Loucy (cell line): Measurements from ENCODE around the gene IGHMBP2.

Experiments used
- H2AFZ ChIP-seq: fragments of 200-600 bp; sonication (generic); 2 replicates; pipeline ENCODE4 v1.6.0; 2016; ENCODE audit warnings: antibody characterized with exemption, mild to moderate bottlenecking, low read length, moderate library complexity
- H3F3A ChIP-seq: fragments of 200-600 bp; 2 replicates; pipeline ENCODE4 v1.6.0; 2016; ENCODE audit warnings: antibody characterized with exemption, low read depth, mild to moderate bottlenecking
- H3K27me3 ChIP-seq: fragments of 200-600 bp; sonication (generic); 2 replicates; pipeline ENCODE4 v1.6.1; 2014; ENCODE audit warnings: low read length, mild to moderate bottlenecking; ENCODE audit not compliant: insufficient read depth, poor library complexity, severe bottlenecking
- H3K36me3 ChIP-seq: fragments of 200-600 bp; sonication (generic); 2 replicates; pipeline ENCODE4 v1.6.1; 2016; ENCODE audit warnings: low read length; ENCODE audit not compliant: insufficient read depth
- H3K4me1 ChIP-seq: fragments of 200-600 bp; sonication (generic); 2 replicates; pipeline ENCODE4 v1.5.1; 2014; ENCODE audit warnings: low read length, mild to moderate bottlenecking; ENCODE audit not compliant: insufficient read depth, poor library complexity, severe bottlenecking
- H3K4me2 ChIP-seq: fragments of 200-600 bp; sonication (generic); 2 replicates; pipeline ENCODE4 v1.6.0; 2014; ENCODE audit warnings: antibody characterized with exemption, low read length, low read depth, mild to moderate bottlenecking; ENCODE audit not compliant: poor library complexity, severe bottlenecking
- H3K4me3 ChIP-seq: fragments of 200-600 bp; sonication (generic); 2 replicates; pipeline ENCODE4 v1.5.1; 2014; ENCODE audit warnings: low read length, mild to moderate bottlenecking, mixed read lengths; ENCODE audit not compliant: poor library complexity, severe bottlenecking
- H3K79me2 ChIP-seq: fragments of 200-600 bp; sonication (generic); 2 replicates; pipeline ENCODE4 v1.6.1; 2014; ENCODE audit warnings: low read length; ENCODE audit not compliant: insufficient read depth
- H3K9ac ChIP-seq: fragments of 200-600 bp; sonication (generic); 2 replicates; pipeline ENCODE4 v1.6.0; 2014; ENCODE audit warnings: mild to moderate bottlenecking, low read depth, low read length, moderate library complexity; ENCODE audit not compliant: poor library complexity, severe bottlenecking
- H3K9me2 ChIP-seq: fragments of 200-600 bp; sonication (generic); replicated peaks from 2 replicates; pipeline ENCODE4 v1.6.1; 2016; ENCODE audit warnings: low read depth, low read length, mixed read lengths
- H3K9me3 ChIP-seq: fragments of 200-600 bp; sonication (generic); 2 replicates; pipeline ENCODE4 v1.6.1; 2014; ENCODE audit warnings: mild to moderate bottlenecking, antibody characterized with exemption, low read length, low read depth; ENCODE audit not compliant: insufficient read depth
- H4K20me1 ChIP-seq: fragments of 200-600 bp; sonication (generic); 2 replicates; pipeline ENCODE4 v1.6.0; 2014; ENCODE audit warnings: antibody characterized with exemption, low read length, mild to moderate bottlenecking; ENCODE audit not compliant: insufficient read depth, poor library complexity, severe bottlenecking
- CTCF ChIP-seq: fragments of 200-600 bp; sonication (generic); conservative IDR thresholded peaks from 2 replicates; pipeline ENCODE4 v1.5.1; 2014; ENCODE audit warnings: mild to moderate bottlenecking, antibody characterized with exemption, low read length
- EZH2phosphoT487 ChIP-seq: fragments of 200-600 bp; IDR thresholded peaks from 2 replicates; pipeline ENCODE4 v1.6.1; 2018; ENCODE audit warnings: antibody characterized with exemption, mild to moderate bottlenecking, moderate library complexity, borderline replicate concordance

IGHMBP2 gene

GRCh38 chr11:68936358-68936636 is 32.6 kb downstream of the IGHMBP2 start:
- Histone ChIP-seq H3K4me1 (no peaks in the 10 kb centered on the region), H3K27me3 (no peaks in the 10 kb centered on the region), H2AFZ (no peak overlapping the region), H3K36me3 (peaks cover 30% of the 10 kb centered on the region; the same call in 1 of the 2 replicates), H3K4me2 (no peak overlapping the region), H3F3A (no peaks in the 10 kb centered on the region), H3K79me2 (no peaks in the 10 kb centered on the region), H3K9me3 (no peaks in the 10 kb centered on the region), H4K20me1 (no peaks in the 10 kb centered on the region), H3K9me2 (no peaks in the 10 kb centered on the region), H3K4me3 (no peak overlapping the region), H3K9ac (no peak overlapping the region)
- TF ChIP-seq EZH2phosphoT487 = no peak
- no peak for TF ChIP-seq CTCF

GRCh38 chr11:68936676-68937620 is 33.3 kb downstream of the IGHMBP2 start:
- Histone ChIP-seq H3K27me3 (no peaks in the 10 kb centered on the region), H3K9ac (no peak overlapping the region), H3K9me3 (no peaks in the 10 kb centered on the region), H3K4me1 (no peaks in the 10 kb centered on the region), H3K79me2 (no peaks in the 10 kb centered on the region), H4K20me1 (no peaks in the 10 kb centered on the region), H3K4me2 (no peak overlapping the region), H3K4me3 (no peak overlapping the region), H3K9me2 (no peaks in the 10 kb centered on the region), H3K36me3 (peaks cover 25% of the 10 kb centered on the region; the same call in 1 of the 2 replicates), H2AFZ (no peak overlapping the region), H3F3A (no peaks in the 10 kb centered on the region)
- no peak for TF ChIP-seq CTCF
- TF ChIP-seq EZH2phosphoT487 = no peak

- H2AFZ ChIP-seq = no peak overlapping the region
- H3K4me3 ChIP-seq = no peak overlapping the region
- H3K4me1 ChIP-seq = no peaks in the 10 kb centered on the region
- TF ChIP-seq EZH2phosphoT487 (no peak), CTCF (no peak)
- no peaks in the 10 kb centered on the region for H3K9me2 ChIP-seq
- no peaks in the 10 kb centered on the region for H3K9me3 ChIP-seq
- no peaks in the 10 kb centered on the region for H3F3A ChIP-seq
- H3K4me2 ChIP-seq = no peak overlapping the region
- no peaks in the 10 kb centered on the region for H4K20me1 ChIP-seq
- H3K36me3 ChIP-seq = peaks cover 25% of the 10 kb centered on the region; the same call in 1 of the 2 replicates
- no peaks in the 10 kb centered on the region for H3K79me2 ChIP-seq
- no peak overlapping the region for H3K9ac ChIP-seq
- no peaks in the 10 kb centered on the region for H3K27me3 ChIP-seq
Observed at GRCh38 chr11:68938088-68938487, 34.4 kb downstream of the IGHMBP2 start.
